AG04450 (cell line): ENCODE data around the gene IL20. TPM values are rescaled to one million over a fixed set of nuclear protein-coding genes. Genes with fewer than 3 reads are reported as not detected.

Source experiments
- CTCF ChIA-PET: fragments of 300-600, 350-600 bp; formaldehyde crosslinking; extraction: SDS; loops from one replicate; lab custom pipeline; 2022; ENCODE audit warnings: antibody characterized with exemption, inconsistent platforms; lab: Charles Lee
- POLR2A ChIA-PET: fragments of 350-600 bp; formaldehyde crosslinking; extraction: SDS; loops from one replicate; lab custom pipeline; 2021; ENCODE audit warnings: antibody characterized with exemption, inconsistent platforms; lab: Yijun Ruan, JAX
- DNase-seq: peaks from one replicate; pipeline ENCODE4 v3.0.0-alpha.2; 2011; ENCODE audit warnings: low read depth, low spot score
- H3K27ac ChIP-seq: one replicate; pipeline ENCODE4 v1.5.1; 2012; ENCODE audit warnings: low read depth, low read length, control low read depth
- H3K27me3 ChIP-seq: one replicate; pipeline ENCODE4 v1.6.0; 2012; ENCODE audit warnings: low read length; ENCODE audit not compliant: control insufficient read depth, insufficient read depth
- H3K4me3 ChIP-seq: 2 replicates; pipeline ENCODE4 v1.5.1; 2011; ENCODE audit warnings: mild to moderate bottlenecking, low read depth, low read length, control low read depth
- H3K9me3 ChIP-seq: 2 replicates; pipeline ENCODE4 v1.5.1; 2012; ENCODE audit warnings: low read length; ENCODE audit not compliant: control insufficient read depth, insufficient read depth
- CTCF ChIP-seq: IDR thresholded peaks from 2 replicates; pipeline ENCODE4 v1.5.1; 2011; ENCODE audit warnings: low read depth, low read length, control low read depth, inconsistent platforms
- polyA minus RNA-seq: library from RNA; depleted of rRNA, polyadenylated mRNA; stranded (reverse); fragments of >200 nt; gene quantifications from 2 replicates; pipeline ENCODE4 v1.2.3, GENCODE V29; 2011; rRNA and poly(A)+ RNA removed
- polyA plus RNA-seq: library from polyadenylated mRNA; depleted of rRNA; stranded (reverse); fragments of >200 nt; gene quantifications from 2 replicates; pipeline ENCODE4 v1.2.3, GENCODE V29; 2011; rRNA removed

The IL20 gene
- not detected in 2 replicates for polyA plus RNA-seq
- not detected in 2 replicates for polyA minus RNA-seq

- Histone ChIP-seq H3K27me3 (no peaks in the 10 kb centered on the region), H3K4me3 (no peak within 1 kb of the TSS), H3K27ac (no peak within 1 kb of the TSS), H3K9me3 (no peaks in the 10 kb centered on the region)
- ChIA-PET CTCF (interaction anchor here (0.5 to 3.8 kb wide), 41 partner anchors 8 to 633 kb away, joined by 3 to 46 read pairs (median 5); no protein-coding TSS in a partner anchor), POLR2A (no interaction called here)
- DNase-seq: peak; percentile 50
- peak; percentile 90 for TF ChIP-seq CTCF
These were observed at the start of gene IL20 for GRCh38 chr1:206864939-206865671. IL20 (plus strand) TSS chr1:206865623; CDS start chr1:206865853, 230 bp downstream.

- POLR2A ChIA-PET: no interaction called here
- CTCF ChIA-PET: interaction anchor here (0.6 to 2.3 kb wide), 6 partner anchors 20 to 185 kb away, joined by 3 to 11 read pairs (median 4); partner anchors contain the start of gene IL20
- no peak overlapping the region for H3K27ac ChIP-seq
- no peak for DNase-seq
- peaks cover 5% of the 10 kb centered on the region; the same call in 1 of the 2 replicates for H3K9me3 ChIP-seq
- H3K4me3 ChIP-seq: no peak overlapping the region
- H3K27me3 ChIP-seq: no peaks in the 10 kb centered on the region
- no peak for TF ChIP-seq CTCF
These were observed 48.8 kb upstream of the IL20 start for GRCh38 chr1:206816390-206817287.

- no peaks in the 10 kb centered on the region for H3K27me3 ChIP-seq
- ChIA-PET POLR2A (no interaction called here), CTCF (interaction anchor here (3.7 kb wide), 1 partner anchor 91 kb away, joined by 14 read pairs; no protein-coding TSS in a partner anchor)
- H3K9me3 ChIP-seq: no peaks in the 10 kb centered on the region
- no peak for DNase-seq
- TF ChIP-seq CTCF: no peak
- H3K27ac ChIP-seq: no peak overlapping the region
- H3K4me3 ChIP-seq: no peak overlapping the region
These were observed 43.9 kb upstream of the IL20 start for GRCh38 chr1:206821493-206821892.

GRCh38 chr1:206823727-206824126 is 41.7 kb upstream of the IL20 start:
- TF ChIP-seq CTCF: no peak
- CTCF ChIA-PET: interaction anchor here (1.1 to 5.1 kb wide), 3 partner anchors 12 to 89 kb away, joined by 5 to 21 read pairs (median 6); no protein-coding TSS in a partner anchor
- Histone ChIP-seq H3K4me3 (no peak overlapping the region), H3K27me3 (no peaks in the 10 kb centered on the region), H3K9me3 (no peaks in the 10 kb centered on the region), H3K27ac (peak overlapping the region; percentile 66)
- POLR2A ChIA-PET: interaction anchor here (0.6 kb wide), 1 partner anchor 80 kb away, joined by 3 read pairs; no protein-coding TSS in a partner anchor
- no peak for DNase-seq
